Measurements from ENCODE around the gene TMEFF1.

The TMEFF1 gene

DNA sequence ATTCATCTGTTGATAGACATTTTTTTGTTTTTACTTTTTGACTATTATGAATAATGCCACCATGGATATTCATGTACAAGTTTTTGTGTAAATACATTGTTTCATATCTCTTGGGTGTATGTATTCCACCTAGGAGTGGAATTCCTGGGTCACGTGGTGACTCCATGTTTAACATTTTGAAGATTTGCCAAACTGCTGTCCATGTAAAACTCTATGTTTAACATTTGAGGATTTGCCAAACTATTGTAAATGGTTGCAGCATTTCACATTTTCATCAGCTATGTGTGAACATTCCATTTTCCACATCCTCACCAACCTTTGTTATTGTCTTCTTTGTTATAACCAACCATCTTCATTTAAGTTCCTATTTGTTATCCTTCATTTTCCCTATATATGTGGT lies 12.2 kb downstream of the TMEFF1 start:
- POLR2A ChIA-PET, result no interaction called here
- DNase-seq (ENCODE audit: extremely low spot score), result no peak
- CTCF ChIA-PET, result interaction anchor here (2.0 kb wide), 1 partner anchor 8 kb away, joined by 9 read pairs; no protein-coding TSS in a partner anchor
- TF ChIP-seq, protein P1, sequence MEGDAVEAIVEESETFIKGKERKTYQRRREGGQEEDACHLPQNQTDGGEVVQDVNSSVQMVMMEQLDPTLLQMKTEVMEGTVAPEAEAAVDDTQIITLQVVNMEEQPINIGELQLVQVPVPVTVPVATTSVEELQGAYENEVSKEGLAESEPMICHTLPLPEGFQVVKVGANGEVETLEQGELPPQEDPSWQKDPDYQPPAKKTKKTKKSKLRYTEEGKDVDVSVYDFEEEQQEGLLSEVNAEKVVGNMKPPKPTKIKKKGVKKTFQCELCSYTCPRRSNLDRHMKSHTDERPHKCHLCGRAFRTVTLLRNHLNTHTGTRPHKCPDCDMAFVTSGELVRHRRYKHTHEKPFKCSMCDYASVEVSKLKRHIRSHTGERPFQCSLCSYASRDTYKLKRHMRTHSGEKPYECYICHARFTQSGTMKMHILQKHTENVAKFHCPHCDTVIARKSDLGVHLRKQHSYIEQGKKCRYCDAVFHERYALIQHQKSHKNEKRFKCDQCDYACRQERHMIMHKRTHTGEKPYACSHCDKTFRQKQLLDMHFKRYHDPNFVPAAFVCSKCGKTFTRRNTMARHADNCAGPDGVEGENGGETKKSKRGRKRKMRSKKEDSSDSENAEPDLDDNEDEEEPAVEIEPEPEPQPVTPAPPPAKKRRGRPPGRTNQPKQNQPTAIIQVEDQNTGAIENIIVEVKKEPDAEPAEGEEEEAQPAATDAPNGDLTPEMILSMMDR (IDR thresholded peaks at IDR 0.05; ENCODE audit: control extremely low read depth, extremely low read depth, low read depth, missing control alignments), result no peak

DNA sequence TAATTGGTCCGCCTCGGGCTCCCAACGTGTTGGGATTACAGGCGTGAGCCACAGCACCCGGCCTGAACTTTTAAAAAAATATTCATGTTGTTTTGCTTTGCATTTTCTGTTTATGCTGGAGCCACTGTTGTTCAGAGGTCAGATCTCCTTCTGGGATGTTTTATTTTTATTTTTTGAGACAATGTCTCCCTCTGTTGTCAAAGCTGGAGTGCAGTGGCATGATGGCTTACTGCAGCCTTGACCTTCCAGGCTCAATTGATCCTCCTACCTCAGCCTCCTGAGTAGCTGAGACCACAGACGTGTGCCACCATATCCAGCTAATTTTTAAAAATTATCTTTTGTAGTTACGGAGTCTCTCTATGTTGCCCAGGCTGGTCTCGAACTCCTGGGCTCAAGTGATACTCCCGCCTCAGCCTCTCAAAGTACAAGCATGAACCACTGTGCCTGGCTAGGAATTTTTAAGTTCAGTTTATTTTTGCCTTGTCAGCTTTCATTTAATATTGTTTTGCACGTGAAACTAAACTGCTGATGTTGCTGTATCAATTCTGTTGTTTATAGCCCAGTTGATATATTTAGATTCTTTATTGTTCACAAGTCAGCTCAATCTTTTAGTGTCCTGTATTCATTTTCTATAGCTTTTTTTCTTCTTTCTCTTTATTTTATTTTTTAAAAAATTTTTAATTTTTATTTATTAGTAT lies 13.7 kb downstream of the TMEFF1 start:
- TF ChIP-seq, protein P1 (IDR thresholded peaks at IDR 0.05; ENCODE audit: control extremely low read depth, extremely low read depth, low read depth, missing control alignments), result no peak
- CTCF ChIA-PET, result interaction anchor here (2.0 kb wide), 1 partner anchor 9 kb away, joined by 9 read pairs; no protein-coding TSS in a partner anchor
- POLR2A ChIA-PET, result no interaction called here
- no peak for DNase-seq (ENCODE audit: extremely low spot score)

DNA sequence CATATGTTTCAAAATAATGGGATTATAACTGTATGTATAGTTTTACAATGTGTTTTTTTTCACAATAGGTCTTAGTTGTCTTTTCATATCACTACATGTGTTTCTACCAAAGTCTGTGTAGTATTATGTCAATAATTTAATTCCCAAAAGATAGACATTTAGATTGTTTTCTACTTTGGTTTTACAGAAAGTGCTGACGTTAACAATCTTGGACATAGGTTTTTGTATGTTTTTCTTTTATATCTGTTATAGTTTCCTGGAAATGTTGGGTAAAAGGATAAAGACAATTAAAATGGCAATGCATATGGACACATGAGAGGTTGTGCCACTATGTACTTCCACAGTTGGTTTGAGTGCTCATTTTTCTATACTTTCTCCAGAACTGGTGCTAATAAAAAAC lies 15.2 kb downstream of the TMEFF1 start:
- TF ChIP-seq, protein P1 (IDR thresholded peaks at IDR 0.05; ENCODE audit: control extremely low read depth, extremely low read depth, low read depth, missing control alignments), result no peak
- CTCF ChIA-PET, result no interaction called here
- POLR2A ChIA-PET, result no interaction called here
- DNase-seq (ENCODE audit: extremely low spot score), result no peak

DNA sequence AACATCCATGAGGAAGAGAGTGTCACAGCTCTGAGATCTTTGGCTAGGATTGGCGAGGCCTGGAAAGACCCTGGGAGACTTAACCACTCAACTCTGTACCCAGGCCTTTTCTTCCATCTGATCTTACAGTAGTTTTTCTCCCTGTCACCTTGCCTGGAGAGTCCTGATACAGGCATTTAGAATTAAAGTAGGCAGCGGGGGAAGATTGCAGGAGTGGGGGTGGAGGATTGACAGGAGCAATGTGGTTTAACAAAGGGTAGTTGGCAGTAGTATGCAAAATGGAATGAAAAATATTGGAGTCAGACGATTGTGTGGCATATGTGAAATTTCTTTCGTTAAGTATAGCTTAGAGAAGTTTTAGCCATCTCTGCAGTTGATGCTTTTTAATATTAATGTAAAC lies 16.9 kb downstream of the TMEFF1 start:
- ChIA-PET CTCF (no interaction called here), POLR2A (no interaction called here)
- TF ChIP-seq, protein P1 (IDR thresholded peaks at IDR 0.05; ENCODE audit: control extremely low read depth, extremely low read depth, low read depth, missing control alignments), result no peak
- DNase-seq (ENCODE audit: extremely low spot score), result no peak

DNA sequence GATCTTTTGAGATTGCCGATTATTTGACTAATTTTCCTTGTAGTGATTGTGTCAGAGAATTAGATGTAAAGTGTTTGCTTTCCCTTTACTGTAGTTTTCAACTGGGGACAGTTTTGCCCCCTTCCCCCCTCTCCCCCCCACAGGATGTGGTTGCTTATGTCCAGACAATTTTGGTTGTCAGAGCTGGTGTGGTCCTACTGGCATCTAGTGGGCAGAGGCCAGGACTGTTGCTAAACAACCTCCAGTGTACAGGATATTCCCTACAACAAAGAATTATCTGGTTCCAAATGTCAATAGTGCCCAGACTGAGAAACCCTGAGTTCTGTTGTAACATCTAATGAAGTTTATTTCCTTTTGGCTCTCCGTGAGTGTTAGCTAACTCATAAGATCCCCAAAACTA lies 20.0 kb downstream of the TMEFF1 start:
- TF ChIP-seq, protein P1 (IDR thresholded peaks at IDR 0.05; ENCODE audit: control extremely low read depth, extremely low read depth, low read depth, missing control alignments), result no peak
- CTCF ChIA-PET, result interaction anchor here (0.9 kb wide), 1 partner anchor 16 kb away, joined by 3 read pairs; no protein-coding TSS in a partner anchor
- POLR2A ChIA-PET, result no interaction called here
- no peak for DNase-seq (ENCODE audit: extremely low spot score)

DNA sequence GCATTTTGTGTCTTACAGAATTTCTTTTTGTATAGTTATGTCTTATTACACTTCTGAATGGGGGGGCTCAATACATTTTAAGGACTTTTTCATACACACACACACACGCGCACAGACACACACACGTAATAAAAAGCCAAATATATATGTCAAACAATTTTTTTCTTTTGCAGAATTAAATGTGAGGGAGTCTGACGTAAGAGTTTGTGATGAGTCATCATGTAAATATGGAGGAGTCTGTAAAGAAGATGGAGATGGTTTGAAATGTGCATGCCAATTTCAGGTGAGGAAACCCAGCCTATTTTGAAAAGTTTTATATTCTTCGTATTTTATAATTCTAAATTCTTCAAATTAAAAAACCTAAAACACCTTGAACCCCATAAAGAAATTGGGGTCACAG lies 25.6 kb downstream of the TMEFF1 start:
- TF ChIP-seq, protein P1 (IDR thresholded peaks at IDR 0.05; ENCODE audit: control extremely low read depth, extremely low read depth, low read depth, missing control alignments), result no peak
- ChIA-PET POLR2A (no interaction called here), CTCF (no interaction called here)
- no peak for DNase-seq (ENCODE audit: extremely low spot score)
